ENCODE results near the gene CLEC4G. TPM values are rescaled to one million over a fixed set of nuclear protein-coding genes. Genes with fewer than 3 reads are reported as not detected.

CLEC4G gene
- total and polyA plus RNA-seq, 2 donors (not counting 3 experiments of a cell fraction or from before 2014, with no cell fraction given), result not detected

- dilution Hi-C loops (cut with MboI; ENCODE audit: extremely low pct_ligation_motif_present, low sequenced_read_pairs) (no loop called here), intact Hi-C loops (cut with micrococcal nuclease) (no loop called here)
- DNase-seq (ENCODE audit: low read depth, low spot score) (no peak), FAIRE-seq (no peak)
- no peaks in the 10 kb centered on the region for H3K36me3 ChIP-seq (ENCODE audit: control insufficient read depth in 2 of 2, extremely low read depth in 1 of 2, insufficient read depth in 2 of 2, low read length in 2 of 2)
- no peak overlapping the region for H3K4me2 ChIP-seq (ENCODE audit: insufficient read depth, low read length)
- H3K9me3 ChIP-seq (replicated peaks; ENCODE audit: control insufficient read depth, insufficient read depth, low read length), result no peaks in the 10 kb centered on the region
- no peak overlapping the region for H2AFZ ChIP-seq (ENCODE audit: low read depth, low read length)
- CTCF ChIA-PET, result interaction anchor here (0.6 to 1.9 kb wide), 3 partner anchors 27 to 462 kb away, joined by 3 to 5 read pairs (median 4); no protein-coding TSS in a partner anchor
- H3K27me3 ChIP-seq (ENCODE audit: control insufficient read depth in 2 of 2, insufficient read depth in 2 of 2, low read length in 2 of 2), result peaks cover 4 to 12% of the 10 kb centered on the region in 2 experiments
- H3K9ac ChIP-seq (replicated peaks; ENCODE audit: extremely low read depth, insufficient read depth, low read length), result no peak overlapping the region
- POLR2A ChIA-PET, result no interaction called here
- no peaks in the 10 kb centered on the region for H3K79me2 ChIP-seq (ENCODE audit: control insufficient read depth, insufficient read depth, low read length)
- BruUV-seq (replicated peaks), result no TSS peak
- no peak overlapping the region for H3K27ac ChIP-seq (ENCODE audit: insufficient read depth, low read depth, low read length)
- no peaks in the 10 kb centered on the region for H3K4me1 ChIP-seq (ENCODE audit: control insufficient read depth, extremely low read depth, insufficient read depth, low read length)
- no peaks in the 10 kb centered on the region for H3K9me1 ChIP-seq (replicated peaks; ENCODE audit: control insufficient read depth, extremely low read depth, insufficient read depth, low read length)
- TF ChIP-seq CTCF (IDR thresholded peaks at IDR 0.05; ENCODE audit: extremely low read depth in 1 of 2, insufficient read depth in 1 of 2, low read depth in 1 of 2, low read length in 2 of 2), result no peak
- no peak for TF ChIP-seq GATA2 (IDR thresholded peaks at IDR 0.05; ENCODE audit: insufficient read depth, insufficient read length, low read depth, low read length)
- TF ChIP-seq POLR2AphosphoS5 (IDR thresholded peaks at IDR 0.05; ENCODE audit: insufficient read depth, low read depth, low read length), result no peak
- TF ChIP-seq POLR2A (IDR thresholded peaks at IDR 0.05; ENCODE audit: low read depth, low read length), result no peak
- no peak for TF ChIP-seq MAX (IDR thresholded peaks at IDR 0.05; ENCODE audit: insufficient read depth, insufficient read length)
- TF ChIP-seq MYC (IDR thresholded peaks at IDR 0.05; ENCODE audit: low read depth, low read length), result no peak
- H4K20me1 ChIP-seq (replicated peaks; ENCODE audit: control insufficient read depth, extremely low read depth, insufficient read depth, low read length), result no peaks in the 10 kb centered on the region
- no peak overlapping the region for H3K4me3 ChIP-seq (replicated peaks in 1 of 3; ENCODE audit: insufficient read depth in 1 of 3, low read depth in 1 of 3, low read length in 3 of 3)
These were observed 5.3 kb upstream of the CLEC4G start for GRCh38 chr19:7737215-7737614.

DNA sequence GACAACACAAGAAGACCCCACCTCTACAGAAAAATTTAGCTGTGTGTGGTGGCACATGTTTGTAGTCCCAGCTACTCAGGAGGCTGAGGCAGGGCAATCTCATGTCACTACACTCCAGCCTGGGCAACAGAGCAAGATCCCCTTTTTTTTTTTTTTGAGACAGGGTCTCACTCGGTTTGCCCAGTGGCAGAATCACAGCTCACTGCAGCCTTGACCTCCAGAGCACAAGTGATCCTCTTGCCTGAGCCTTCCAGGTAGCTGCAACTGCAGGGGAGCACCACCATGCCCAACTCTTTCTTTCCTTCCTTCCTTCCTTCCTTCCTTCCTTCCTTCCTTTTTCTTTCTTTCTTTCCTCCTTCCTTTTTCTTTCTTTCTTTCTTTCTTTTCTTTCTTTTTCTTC, 4.2 kb upstream of the CLEC4G start:
- TF ChIP-seq POLR2A (IDR thresholded peaks at IDR 0.05; ENCODE audit: low read depth, low read length), result no peak
- no peak for TF ChIP-seq MAX (IDR thresholded peaks at IDR 0.05; ENCODE audit: insufficient read depth, insufficient read length)
- TF ChIP-seq JUN (IDR thresholded peaks at IDR 0.05; ENCODE audit: borderline replicate concordance, insufficient read depth, insufficient read length, low read depth), result no peak
- no peak for TF ChIP-seq GATA2 (IDR thresholded peaks at IDR 0.05; ENCODE audit: insufficient read depth, insufficient read length, low read depth, low read length)
- no peak for TF ChIP-seq EZH2 (IDR thresholded peaks at IDR 0.05; ENCODE audit: borderline replicate concordance, low read depth, low read length, severe bottlenecking)
- TF ChIP-seq MYC (IDR thresholded peaks at IDR 0.05; ENCODE audit: low read depth, low read length), result no peak
- no peak for TF ChIP-seq CTCF (IDR thresholded peaks at IDR 0.05; ENCODE audit: extremely low read depth in 1 of 2, insufficient read depth in 1 of 2, low read depth in 1 of 2, low read length in 2 of 2)
- no peak for TF ChIP-seq POLR2AphosphoS5 (IDR thresholded peaks at IDR 0.05; ENCODE audit: insufficient read depth, low read depth, low read length)
- no peak for TF ChIP-seq FOS (IDR thresholded peaks at IDR 0.05; ENCODE audit: borderline replicate concordance, insufficient read depth, low read length)
- no peaks in the 10 kb centered on the region for H3K36me3 ChIP-seq (ENCODE audit: control insufficient read depth in 2 of 2, extremely low read depth in 1 of 2, insufficient read depth in 2 of 2, low read length in 2 of 2)
- peaks cover 11 to 14% of the 10 kb centered on the region in 2 experiments for H3K27me3 ChIP-seq (ENCODE audit: control insufficient read depth in 2 of 2, insufficient read depth in 2 of 2, low read length in 2 of 2)
- no peak overlapping the region for H3K27ac ChIP-seq (ENCODE audit: insufficient read depth, low read depth, low read length)
- H4K20me1 ChIP-seq (replicated peaks; ENCODE audit: control insufficient read depth, extremely low read depth, insufficient read depth, low read length), result no peaks in the 10 kb centered on the region
- no peaks in the 10 kb centered on the region for H3K9me3 ChIP-seq (replicated peaks; ENCODE audit: control insufficient read depth, insufficient read depth, low read length)
- H3K79me2 ChIP-seq (ENCODE audit: control insufficient read depth, insufficient read depth, low read length), result no peaks in the 10 kb centered on the region
- no TSS peak for BruUV-seq (replicated peaks)
- dilution Hi-C loops (cut with MboI; ENCODE audit: extremely low pct_ligation_motif_present, low sequenced_read_pairs), result no loop called here
- no peak for FAIRE-seq
- H2AFZ ChIP-seq (ENCODE audit: low read depth, low read length), result no peak overlapping the region
- no peak overlapping the region for H3K4me3 ChIP-seq (replicated peaks in 1 of 3; ENCODE audit: insufficient read depth in 1 of 3, low read depth in 1 of 3, low read length in 3 of 3)
- no peak overlapping the region for H3K9ac ChIP-seq (replicated peaks; ENCODE audit: extremely low read depth, insufficient read depth, low read length)
- POLR2A ChIA-PET, result no interaction called here
- H3K4me1 ChIP-seq (ENCODE audit: control insufficient read depth, extremely low read depth, insufficient read depth, low read length), result no peaks in the 10 kb centered on the region
- CTCF ChIA-PET, result interaction anchor here (1.0 to 1.6 kb wide), 4 partner anchors 10 to 95 kb away, joined by 3 to 5 read pairs (median 4); partner anchors contain the start of gene TRAPPC5
- intact Hi-C loops (cut with micrococcal nuclease), result no loop called here
- no peak overlapping the region for H3K4me2 ChIP-seq (ENCODE audit: insufficient read depth, low read length)
- no peak for DNase-seq (ENCODE audit: low read depth, low spot score)
- no peaks in the 10 kb centered on the region for H3K9me1 ChIP-seq (replicated peaks; ENCODE audit: control insufficient read depth, extremely low read depth, insufficient read depth, low read length)

Measured in endothelial cell of umbilical vein (primary cell).